SK-N-MC (cell line): ENCODE measurements around the gene APLF.

Experiments
- EZH2 ChIP-seq: fragments of 200-600 bp; sonication (generic); IDR thresholded peaks from one replicate; pipeline ENCODE4 v1.6.1; 2017; ENCODE audit warnings: antibody characterized with exemption
- POLR2AphosphoS5 ChIP-seq: IDR thresholded peaks from 2 replicates; pipeline ENCODE4 v1.6.1; 2012; ENCODE audit warnings: mild to moderate bottlenecking, low read depth, low read length, borderline replicate concordance

DNA sequence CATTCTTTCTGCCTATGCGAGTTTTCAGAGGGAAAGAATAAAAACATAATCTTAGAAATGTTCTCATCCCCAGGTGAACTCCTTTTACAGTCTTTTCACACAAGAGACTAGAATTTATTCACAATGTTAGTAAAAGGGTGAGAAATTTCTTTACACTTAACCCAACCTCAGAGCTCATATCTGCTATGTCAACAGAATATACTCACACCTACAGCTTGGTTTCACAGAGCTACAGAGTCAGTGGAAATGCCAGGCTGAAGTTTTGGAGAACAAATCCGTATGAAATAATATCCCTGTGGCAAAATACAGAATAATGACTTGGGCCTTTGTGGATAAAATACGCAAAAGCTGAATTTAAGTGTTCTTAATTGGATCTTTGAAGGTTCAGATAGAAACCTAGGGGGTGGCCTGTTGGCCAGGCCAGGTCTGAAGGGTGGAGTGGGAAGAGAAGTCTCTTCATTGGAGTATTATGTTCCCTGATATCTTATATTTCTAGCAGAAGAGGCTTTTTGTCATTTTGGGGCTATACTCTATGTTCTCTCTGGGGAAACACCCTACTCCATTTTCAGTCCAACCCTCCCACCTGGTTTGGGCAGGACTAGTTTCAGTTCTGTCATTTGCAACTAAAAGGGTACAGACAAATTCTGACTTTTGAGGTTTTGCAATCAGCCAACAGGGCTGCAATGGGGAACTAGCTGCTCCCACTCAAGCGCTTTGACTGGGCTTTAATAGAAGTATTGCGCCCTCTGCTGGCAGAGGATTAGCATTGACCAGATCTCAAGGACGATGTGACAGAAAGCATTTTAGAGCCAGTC is 26.0 kb upstream of the APLF start:
- no peak for TF ChIP-seq EZH2
- TF ChIP-seq POLR2AphosphoS5: no peak
